HG02623 (cell line): Measurements from ENCODE around the gene SPINDOC.
"Not testable (repeated sequence)": the region's sequence is repeated elsewhere in the genome, so short reads cannot be mapped to it uniquely, and the experiment has no call there.

Source experiments
- ATAC-seq: cut with Tn5 transposase; IDR thresholded peaks from one replicate; pipeline ENCODE4 v1.9.1; 2021; ENCODE audit warnings: moderate library complexity; ENCODE audit not compliant: unreplicated experiment

The SPINDOC gene

GRCh38 chr11:63785823-63786222 is 27.4 kb upstream of the SPINDOC start:
- ATAC-seq, result no peak

- no peak for ATAC-seq
Measured at GRCh38 chr11:63791495-63792167, 21.6 kb upstream of the SPINDOC start.

GRCh38 chr11:63793161-63793560 is 20.1 kb upstream of the SPINDOC start:
- no peak for ATAC-seq

GRCh38 chr11:63795066-63795465 is 18.2 kb upstream of the SPINDOC start:
- ATAC-seq, result no peak

- no peak for ATAC-seq
Measured at GRCh38 chr11:63800921-63801320, 12.3 kb upstream of the SPINDOC start.

- ATAC-seq, result no peak
Measured at GRCh38 chr11:63802637-63803414, 10.4 kb upstream of the SPINDOC start.

- ATAC-seq, result no peak
Measured at GRCh38 chr11:63804259-63804658, 9.0 kb upstream of the SPINDOC start.

- no peak for ATAC-seq
Measured at GRCh38 chr11:63805844-63806415, 7.3 kb upstream of the SPINDOC start.

- ATAC-seq, result not testable (repeated sequence)
Measured at GRCh38 chr11:63810383-63810782, 2.9 kb upstream of the SPINDOC start.

- ATAC-seq, result no peak
Measured at GRCh38 chr11:63811522-63811921, 1.7 kb upstream of the SPINDOC start.

GRCh38 chr11:63813563-63814382 is 517 bp downstream of the SPINDOC start:
- ATAC-seq, result peak; percentile 22

- ATAC-seq, result no peak
Measured at GRCh38 chr11:63814383-63814736, 1.1 kb downstream of the SPINDOC start.

GRCh38 chr11:63816166-63816565 is 2.9 kb downstream of the SPINDOC start:
- ATAC-seq, result no peak

- ATAC-seq, result no peak
Measured at GRCh38 chr11:63816732-63817131, 3.5 kb downstream of the SPINDOC start.

GRCh38 chr11:63817758-63818498 is 4.7 kb downstream of the SPINDOC start:
- ATAC-seq, result no peak

- no peak for ATAC-seq
Measured at GRCh38 chr11:63818609-63819008, 5.4 kb downstream of the SPINDOC start.

GRCh38 chr11:63821411-63821810 is 8.2 kb downstream of the SPINDOC start:
- ATAC-seq, result no peak

GRCh38 chr11:63826471-63827190 is 13.4 kb downstream of the SPINDOC start:
- ATAC-seq, result no peak

GRCh38 chr11:63829823-63830489 is 16.7 kb downstream of the SPINDOC start:
- no peak for ATAC-seq
